Natural killer cell treated with Interleukin-12 subunit alpha and Interleukin-12 subunit beta and Interleukin-15 and Interleukin-18, amount 100 ng/mL, for 72 hours (primary cell): ENCODE measurements around the gene VAV1. TPM values are rescaled to one million over a fixed set of nuclear protein-coding genes. Genes with fewer than 3 reads are reported as not detected.
A peak's percentile ranks its signal among the peaks of the same experiment; 100 is the strongest.
"Not testable (repeated sequence)": the region's sequence is repeated elsewhere in the genome, so short reads cannot be mapped to it uniquely, and the experiment has no call there.

Experiments used
- ATAC-seq, 2 donors: fragments of 150-1000 bp; cut with Tn5 transposase in 1 of 2; sonication (Bioruptor Pico), chemical (Tn5 transposase) in 1 of 2; 2 replicates each; pipeline ENCODE4 v1.10.0; 2021
- DNase-seq: peaks from one replicate; pipeline ENCODE4 v3.0.0; 2022; ENCODE audit warnings: low spot score
- H3K27ac Mint-ChIP-seq, 2 donors: 1 replicate in 1 of 2; 2 replicates in 1 of 2; pipeline ENCODE4 v1.8.0; 2022; ENCODE audit warnings: mixed read lengths in 2 of 2, mild to moderate bottlenecking in 1 of 2, moderate library complexity in 1 of 2
- H3K27me3 Mint-ChIP-seq, 2 donors: 1 replicate in 1 of 2; 2 replicates in 1 of 2; pipeline ENCODE4 v1.8.0; 2022; ENCODE audit warnings: mixed read lengths in 2 of 2
- H3K36me3 Mint-ChIP-seq: one replicate; pipeline ENCODE4 v1.8.0; 2022; ENCODE audit warnings: mixed read lengths
- H3K4me1 Mint-ChIP-seq, 2 donors: 1 replicate in 1 of 2; 2 replicates in 1 of 2; pipeline ENCODE4 v1.8.0; 2022; ENCODE audit warnings: low read depth in 2 of 2, mixed read lengths in 2 of 2, mild to moderate bottlenecking in 1 of 2
- H3K4me3 Mint-ChIP-seq: one replicate; pipeline ENCODE4 v1.8.0; 2022; ENCODE audit warnings: mixed read lengths
- H3K9me3 Mint-ChIP-seq: 2 replicates; pipeline ENCODE4 v1.8.0; 2022; ENCODE audit warnings: mixed read lengths
- total RNA-seq, 2 donors: library from RNA; stranded (reverse); gene quantifications; one replicate each; pipeline ENCODE4 v1.2.3, GENCODE V29; 2022

The VAV1 gene
- total RNA-seq, 2 donors from 2014 or later, result 166 to 167 TPM

DNA sequence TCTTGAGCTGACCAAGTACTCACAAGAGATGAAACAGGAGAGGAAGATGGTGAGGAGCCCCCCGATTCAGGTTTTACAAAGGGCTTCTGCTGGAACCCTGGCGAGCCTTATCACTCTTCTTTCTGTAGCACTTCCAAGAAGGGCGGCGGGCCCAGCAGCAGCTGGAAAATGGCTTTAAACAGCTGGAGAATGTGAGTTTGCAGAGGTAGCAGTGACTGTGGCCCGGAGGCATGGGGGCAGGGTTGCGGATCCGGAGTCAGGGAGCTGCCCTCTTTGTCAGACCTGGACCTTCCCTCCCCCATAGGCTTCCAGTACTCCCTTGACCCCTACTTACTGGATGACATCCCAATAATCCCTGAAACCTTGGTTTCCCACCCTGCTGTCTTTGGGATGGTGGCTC lies 29.4 kb upstream of the VAV1 start:
- ATAC-seq, result no peak

DNA sequence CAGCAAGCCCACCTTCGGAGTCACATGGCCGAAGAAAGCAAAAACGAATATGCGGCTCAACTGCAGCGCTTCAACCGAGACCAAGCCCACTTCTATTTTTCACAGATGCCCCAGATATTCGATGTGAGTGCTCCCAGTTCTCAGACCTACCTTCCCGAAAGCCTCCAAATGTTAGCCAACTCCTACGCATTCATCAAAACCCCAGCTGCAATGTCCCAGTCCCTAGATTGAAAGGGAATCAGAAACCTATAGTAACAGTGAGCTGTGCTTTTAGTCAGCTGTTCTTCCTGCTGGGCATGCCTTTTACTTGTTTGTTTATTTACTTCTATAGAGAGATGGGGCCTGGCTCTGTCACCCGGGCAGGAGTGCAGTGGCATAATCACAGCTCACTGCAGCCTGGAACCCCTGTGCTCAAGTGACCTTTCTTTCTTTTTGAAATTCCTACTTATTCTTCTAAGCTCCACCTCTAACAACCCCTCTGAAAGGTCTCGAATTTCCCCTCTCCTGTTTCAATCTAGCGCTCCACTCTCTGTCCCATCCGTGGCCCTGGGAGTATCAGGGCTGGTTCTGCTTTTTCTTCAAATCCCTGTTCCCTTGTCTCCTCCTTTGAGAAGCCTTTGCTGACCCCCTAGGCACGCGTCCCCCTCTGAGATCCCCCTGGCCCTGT lies 28.7 kb upstream of the VAV1 start:
- H3K9me3 Mint-ChIP-seq, result no peaks in the 10 kb centered on the region
- H3K4me3 Mint-ChIP-seq, result no peak overlapping the region
- H3K36me3 Mint-ChIP-seq, result peaks cover 9% of the 10 kb centered on the region
- H3K27ac Mint-ChIP-seq, result no peak overlapping the region
- ATAC-seq (no peak), DNase-seq (no peak)
- H3K27me3 Mint-ChIP-seq, result no peaks in the 10 kb centered on the region
- H3K4me1 Mint-ChIP-seq, result peaks cover 6 to 28% of the 10 kb centered on the region in 2 donors

More for the DNA sequence above, 29.4 kb upstream of the VAV1 start:
- H3K4me1 Mint-ChIP-seq, result peaks cover 14 to 36% of the 10 kb centered on the region in 2 donors
- H3K27me3 Mint-ChIP-seq, result no peaks in the 10 kb centered on the region
- H3K9me3 Mint-ChIP-seq, result no peaks in the 10 kb centered on the region
- no peak overlapping the region for H3K27ac Mint-ChIP-seq
- no peak for DNase-seq
- no peak overlapping the region for H3K4me3 Mint-ChIP-seq
- H3K36me3 Mint-ChIP-seq, result peaks cover 9% of the 10 kb centered on the region

GRCh38 chr19:6744381-6745301 lies 27.9 kb upstream of the VAV1 start:
- Mint-ChIP-seq H3K9me3 (no peaks in the 10 kb centered on the region), H3K36me3 (peaks cover 12% of the 10 kb centered on the region), H3K27ac (no peak overlapping the region), H3K4me1 (peaks cover 0 to 23% of the 10 kb centered on the region in 2 donors), H3K4me3 (no peak overlapping the region), H3K27me3 (no peaks in the 10 kb centered on the region)
- ATAC-seq (no peak), DNase-seq (no peak)

GRCh38 chr19:6745965-6746364 lies 26.5 kb upstream of the VAV1 start:
- H3K9me3 Mint-ChIP-seq, result no peaks in the 10 kb centered on the region
- H3K27me3 Mint-ChIP-seq, result no peaks in the 10 kb centered on the region
- H3K27ac Mint-ChIP-seq, result no peak overlapping the region
- H3K36me3 Mint-ChIP-seq, result peaks cover 16% of the 10 kb centered on the region
- H3K4me1 Mint-ChIP-seq, result peaks cover 0 to 20% of the 10 kb centered on the region in 2 donors
- no peak for ATAC-seq
- DNase-seq, result no peak
- H3K4me3 Mint-ChIP-seq, result no peak overlapping the region

DNA sequence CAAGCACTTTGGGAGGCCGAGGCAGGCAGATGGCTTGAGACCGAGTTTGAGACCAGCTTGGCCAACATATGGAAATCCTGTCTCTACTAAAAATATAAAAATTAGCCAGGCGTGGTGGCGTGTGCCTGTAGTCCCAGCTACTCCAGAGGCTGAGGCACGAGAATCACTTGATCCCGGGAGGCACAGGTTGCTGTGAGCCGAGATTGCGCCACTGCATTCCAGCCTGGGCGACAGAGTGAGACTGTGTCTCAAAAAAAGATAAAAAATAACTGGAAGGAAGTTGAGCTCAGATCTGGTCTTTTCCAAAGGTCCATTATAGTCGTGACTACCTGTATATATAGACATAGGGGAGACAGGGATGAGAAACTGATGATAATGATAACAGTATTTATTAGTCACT lies 24.0 kb upstream of the VAV1 start:
- not testable (repeated sequence) for ATAC-seq, H3K27me3 Mint-ChIP-seq, H3K27ac Mint-ChIP-seq, DNase-seq, H3K4me3 Mint-ChIP-seq, H3K9me3 Mint-ChIP-seq
- Mint-ChIP-seq H3K4me1 (peaks cover 4 to 17% of the 10 kb centered on the region in 2 donors), H3K36me3 (peaks cover 16% of the 10 kb centered on the region)

DNA sequence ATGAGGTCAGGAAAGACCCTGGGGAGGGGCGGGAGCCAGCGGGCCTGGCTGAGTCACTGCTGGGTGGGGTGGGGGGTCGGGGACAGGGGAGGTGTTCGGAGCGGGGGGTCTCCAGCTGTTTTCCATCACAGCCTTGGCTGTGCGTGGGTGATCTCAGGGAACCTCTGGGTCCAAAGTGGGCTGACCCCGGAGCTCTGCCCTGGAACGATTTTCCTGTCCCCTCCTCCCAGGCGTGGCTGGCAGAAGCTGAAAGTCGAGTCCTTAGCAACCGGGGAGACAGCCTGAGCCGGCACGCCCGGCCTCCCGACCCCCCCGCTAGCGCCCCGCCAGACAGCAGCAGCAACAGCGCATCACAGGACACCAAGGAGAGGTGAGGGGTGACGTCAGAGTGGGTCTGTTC lies 22.4 kb upstream of the VAV1 start:
- peaks cover 6 to 13% of the 10 kb centered on the region in 2 donors for H3K4me1 Mint-ChIP-seq
- H3K36me3 Mint-ChIP-seq, result peaks cover 7% of the 10 kb centered on the region
- no peaks in the 10 kb centered on the region for H3K27me3 Mint-ChIP-seq

GRCh38 chr19:6751189-6751588 lies 21.3 kb upstream of the VAV1 start:
- DNase-seq (no peak), ATAC-seq (no peak)
- no peaks in the 10 kb centered on the region for H3K27me3 Mint-ChIP-seq
- no peaks in the 10 kb centered on the region for H3K9me3 Mint-ChIP-seq
- H3K27ac Mint-ChIP-seq, result no peak overlapping the region
- H3K36me3 Mint-ChIP-seq, result peaks cover 7% of the 10 kb centered on the region
- peaks cover 6 to 13% of the 10 kb centered on the region in 2 donors for H3K4me1 Mint-ChIP-seq
- no peak overlapping the region for H3K4me3 Mint-ChIP-seq

More for the DNA sequence above, 22.4 kb upstream of the VAV1 start:
- Mint-ChIP-seq H3K4me3 (no peak overlapping the region), H3K27ac (no peak overlapping the region), H3K9me3 (no peaks in the 10 kb centered on the region)
- DNase-seq (no peak), ATAC-seq (no peak)

DNA sequence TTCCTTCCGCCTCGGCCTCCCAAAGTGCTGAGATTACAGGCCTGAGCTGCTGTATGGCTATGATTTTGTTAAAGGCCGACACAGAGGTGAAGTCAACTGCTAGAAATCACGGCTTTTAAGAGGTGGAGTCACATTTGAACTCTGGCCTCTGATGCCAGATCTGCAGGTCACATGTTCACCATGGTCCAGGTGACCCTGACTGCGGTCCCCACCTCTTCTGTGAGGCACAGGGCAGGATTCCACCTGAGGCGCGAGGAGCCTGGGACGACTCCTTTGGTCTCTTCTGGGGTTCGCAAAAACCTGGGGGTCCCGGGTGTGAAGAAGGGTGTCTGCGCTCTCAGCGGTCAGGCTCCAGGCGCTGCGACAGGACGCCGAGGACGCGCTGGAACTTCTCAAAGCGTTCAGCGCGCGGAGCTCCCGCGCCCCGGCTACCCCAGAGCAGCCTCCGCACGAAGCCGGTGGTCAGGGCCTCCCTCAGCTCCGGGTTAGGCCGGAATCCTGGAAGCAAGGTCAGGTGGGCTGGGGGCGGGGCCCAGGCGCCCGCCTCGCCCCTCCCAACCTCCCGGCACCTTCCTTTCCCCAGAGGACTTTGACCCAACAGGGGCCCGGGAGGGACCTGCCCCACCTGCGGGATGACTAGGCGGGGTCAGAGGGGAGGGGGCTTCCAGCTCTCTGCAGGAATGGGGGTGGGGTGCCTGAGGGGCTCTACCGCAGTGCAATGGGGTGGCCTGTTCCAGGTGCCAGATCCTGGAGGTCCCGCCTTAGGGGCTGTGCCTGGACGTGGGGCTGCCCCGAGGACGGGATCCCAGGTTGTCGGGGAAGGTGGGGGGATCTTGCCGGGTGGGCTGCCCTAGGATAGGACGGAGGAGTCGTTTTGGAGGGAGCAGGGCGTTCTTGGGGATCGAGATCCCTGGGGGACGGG lies 20.0 kb upstream of the VAV1 start:
- Mint-ChIP-seq H3K27ac (peak overlapping the region in 1 of 2 donors; percentile 31), H3K4me3 (peak overlapping the region; percentile 81), H3K9me3 (no peaks in the 10 kb centered on the region), H3K36me3 (peaks cover 7% of the 10 kb centered on the region), H3K27me3 (no peaks in the 10 kb centered on the region), H3K4me1 (peaks cover 6 to 13% of the 10 kb centered on the region in 2 donors)
- DNase-seq (no peak), ATAC-seq (no peak)

DNA sequence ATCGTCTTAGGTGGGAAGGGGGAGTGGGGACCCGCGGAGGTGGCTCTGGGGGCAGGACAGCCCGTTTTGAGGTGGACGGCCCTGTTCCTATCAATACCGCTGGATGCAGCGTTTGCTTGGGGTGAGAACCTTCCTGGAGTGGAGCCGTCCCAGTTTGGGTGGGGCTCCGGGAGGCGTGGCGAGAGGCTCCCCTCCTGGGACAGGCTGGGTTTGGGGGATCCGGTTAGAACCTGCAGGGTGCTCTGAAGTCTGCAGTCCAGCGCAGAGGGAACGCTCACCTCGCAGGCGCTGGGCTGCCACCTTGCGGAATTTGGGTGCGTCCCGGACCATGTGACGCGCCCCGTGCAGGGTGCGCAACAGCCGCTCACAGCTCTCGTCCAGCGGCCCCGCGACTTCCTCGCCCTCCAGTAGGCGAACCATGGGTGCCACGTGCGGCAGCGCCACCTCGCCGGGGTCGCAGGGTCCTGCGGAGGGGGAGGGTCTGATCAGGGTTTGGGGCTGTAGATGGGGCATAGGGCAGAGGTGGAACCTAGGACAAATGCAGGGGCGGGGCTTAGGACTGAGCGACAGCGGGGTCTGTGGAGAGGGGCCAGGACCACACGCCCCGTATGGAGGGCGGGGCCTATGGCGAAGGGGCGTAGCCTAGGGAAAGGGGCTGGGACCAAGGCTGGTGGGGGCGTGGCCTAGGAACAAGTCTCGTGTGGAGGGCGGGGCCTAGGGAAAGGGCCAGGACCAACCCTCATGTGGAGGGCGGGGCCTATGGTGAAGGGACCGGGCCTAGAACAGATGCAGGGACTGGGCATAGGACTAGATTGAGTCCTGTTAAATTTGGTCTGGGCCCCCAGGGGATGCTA lies 19.1 kb upstream of the VAV1 start:
- Mint-ChIP-seq H3K4me1 (peaks cover 6 to 14% of the 10 kb centered on the region in 2 donors), H3K4me3 (peak overlapping the region; percentile 81), H3K9me3 (no peaks in the 10 kb centered on the region), H3K36me3 (peaks cover 8% of the 10 kb centered on the region), H3K27ac (peak overlapping the region; percentile 31 to 43), H3K27me3 (no peaks in the 10 kb centered on the region)
- DNase-seq (peak; percentile 78), ATAC-seq (peak; percentile 93 to 94)

DNA sequence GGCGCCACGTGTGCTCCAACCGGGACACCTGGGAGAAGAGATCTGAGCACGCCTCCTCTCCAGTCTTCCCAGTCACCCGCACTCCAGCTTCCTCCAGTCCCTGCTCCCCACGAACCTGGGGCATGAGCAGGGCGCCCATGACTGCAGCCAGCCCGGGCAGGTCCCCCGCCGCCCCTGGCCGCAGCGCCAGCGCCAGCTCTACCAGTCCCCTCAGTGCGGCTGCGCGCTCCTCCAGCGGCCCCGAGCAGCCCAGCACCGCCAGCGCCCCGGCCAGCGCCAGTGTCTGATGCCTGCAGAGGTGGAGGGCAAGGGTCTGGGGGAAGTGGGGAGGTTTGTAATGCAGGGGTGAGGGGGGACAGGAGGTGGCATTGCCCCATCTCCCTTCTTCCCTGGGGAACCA lies 18.4 kb upstream of the VAV1 start:
- ATAC-seq (no peak), DNase-seq (no peak)
- Mint-ChIP-seq H3K27ac (peak overlapping the region in 1 of 2 donors; percentile 48), H3K4me1 (peaks cover 6 to 18% of the 10 kb centered on the region in 2 donors), H3K4me3 (no peak overlapping the region), H3K36me3 (peaks cover 12% of the 10 kb centered on the region), H3K27me3 (no peaks in the 10 kb centered on the region), H3K9me3 (no peaks in the 10 kb centered on the region)

DNA sequence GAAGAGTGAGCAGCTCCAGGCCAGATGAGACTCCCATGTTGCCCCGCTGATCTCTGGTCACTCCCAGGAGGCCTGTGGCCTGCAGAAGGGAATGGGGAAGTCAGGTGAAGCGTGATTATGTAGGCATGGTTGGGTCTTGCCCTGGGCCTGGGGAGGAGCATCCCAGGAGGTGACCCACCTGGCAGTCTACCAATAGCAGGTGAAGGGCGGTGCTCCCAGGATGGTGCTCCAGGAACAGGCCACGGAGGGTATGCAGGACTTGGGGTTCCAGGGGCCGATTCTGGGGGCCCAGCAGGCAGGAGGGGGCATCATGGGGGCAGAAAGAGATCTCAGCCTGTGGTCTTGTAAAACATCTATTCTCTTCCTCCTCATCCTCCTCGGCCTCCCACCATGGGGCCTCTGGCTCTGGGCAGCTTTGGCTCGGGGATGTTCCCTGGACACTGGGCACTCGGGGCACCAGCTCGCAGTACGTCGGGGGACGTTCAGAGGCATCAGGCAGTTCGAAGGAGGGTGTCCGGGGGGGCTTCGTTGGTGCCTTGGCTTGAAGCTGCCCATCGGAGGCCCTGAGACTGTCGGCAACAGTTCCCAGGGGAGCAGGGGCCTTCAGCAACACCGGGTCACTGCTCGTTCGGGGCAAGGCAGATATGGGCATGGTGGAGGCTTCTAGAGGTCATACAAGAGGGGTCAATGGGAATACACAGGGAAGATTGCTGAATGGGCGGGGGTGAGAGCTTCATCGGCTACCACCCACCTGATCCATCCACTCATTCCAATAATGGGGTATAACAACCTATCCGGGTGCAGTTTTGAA lies 17.6 kb upstream of the VAV1 start:
- Mint-ChIP-seq H3K36me3 (peaks cover 7% of the 10 kb centered on the region), H3K27ac (peak overlapping the region in 1 of 2 donors; percentile 48), H3K4me1 (peaks cover 6 to 18% of the 10 kb centered on the region in 2 donors), H3K27me3 (no peaks in the 10 kb centered on the region), H3K4me3 (peak overlapping the region; percentile 12), H3K9me3 (no peaks in the 10 kb centered on the region)
- ATAC-seq (no peak), DNase-seq (no peak)

DNA sequence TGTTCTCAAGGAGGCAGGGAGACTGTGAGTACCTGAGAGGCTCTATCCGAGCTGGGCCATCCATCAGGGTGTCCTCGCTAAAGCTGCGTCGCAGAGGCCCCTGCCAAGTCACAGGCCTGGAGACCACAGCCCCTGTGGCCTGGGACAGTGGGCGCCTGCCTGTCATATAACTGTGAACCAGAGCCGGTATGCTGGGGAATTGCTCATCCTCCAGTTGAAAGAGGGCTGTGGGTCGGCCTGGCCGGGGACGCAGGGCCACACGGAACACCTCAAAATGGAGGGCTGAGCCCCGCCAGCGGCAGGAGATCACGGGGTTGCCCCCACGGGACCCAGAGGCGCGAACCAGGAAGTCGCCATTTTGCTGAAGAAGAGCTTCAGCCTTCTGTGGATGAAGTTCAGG lies 11.9 kb upstream of the VAV1 start:
- Mint-ChIP-seq H3K27me3 (no peaks in the 10 kb centered on the region), H3K36me3 (peaks cover 5% of the 10 kb centered on the region), H3K27ac (no peak overlapping the region), H3K4me1 (peaks cover 0 to 5% of the 10 kb centered on the region in 2 donors), H3K9me3 (no peaks in the 10 kb centered on the region), H3K4me3 (no peak overlapping the region)
- no peak for ATAC-seq
- no peak for DNase-seq
